ENCODE measurements around the gene OAT.
"Not testable (repeated sequence)": the region's sequence is repeated elsewhere in the genome, so short reads cannot be mapped to it uniquely, and the experiment has no call there.

OAT gene

GRCh38 chr10:124378881-124379471 lies 39.7 kb downstream of the OAT start:
- no peak for DNase-seq (ENCODE audit: low read depth in 2 of 2)

GRCh38 chr10:124378271-124378670 lies 40.5 kb downstream of the OAT start:
- DNase-seq (ENCODE audit: low read depth in 2 of 2) = no peak

- no peak for DNase-seq (ENCODE audit: low read depth in 2 of 2)
These were observed 41.6 kb downstream of the OAT start for GRCh38 chr10:124377101-124377500.

GRCh38 chr10:124376411-124376810 lies 42.3 kb downstream of the OAT start:
- DNase-seq (ENCODE audit: low read depth in 2 of 2) = no peak

GRCh38 chr10:124375691-124376090 lies 43.0 kb downstream of the OAT start:
- DNase-seq (ENCODE audit: low read depth in 2 of 2) = no peak

- DNase-seq (ENCODE audit: low read depth in 2 of 2) = no peak
These were observed 43.4 kb downstream of the OAT start for GRCh38 chr10:124375353-124375614.

- DNase-seq (ENCODE audit: low read depth in 2 of 2) = no peak
These were observed 44.0 kb downstream of the OAT start for GRCh38 chr10:124374535-124375352.

- no peak for DNase-seq (ENCODE audit: low read depth in 2 of 2)
These were observed 45.8 kb downstream of the OAT start for GRCh38 chr10:124372899-124373298.

GRCh38 chr10:124370426-124370825 lies 48.3 kb downstream of the OAT start:
- DNase-seq (ENCODE audit: low read depth in 2 of 2) = no peak

- no peak for DNase-seq (ENCODE audit: low read depth in 2 of 2)
These were observed 48.7 kb downstream of the OAT start for GRCh38 chr10:124369986-124370385.

GRCh38 chr10:124369533-124369932 lies 49.2 kb downstream of the OAT start:
- DNase-seq (ENCODE audit: low read depth in 2 of 2) = not testable (repeated sequence)

- no peak for DNase-seq (ENCODE audit: low read depth in 2 of 2)
These were observed 49.7 kb downstream of the OAT start for GRCh38 chr10:124369066-124369465.

- DNase-seq (ENCODE audit: low read depth in 2 of 2) = no peak
These were observed 50.8 kb downstream of the OAT start for GRCh38 chr10:124367936-124368335.

- no peak for DNase-seq (ENCODE audit: low read depth in 2 of 2)
These were observed 51.3 kb downstream of the OAT start for GRCh38 chr10:124367414-124367813.

- no peak for DNase-seq (ENCODE audit: low read depth in 2 of 2)
These were observed 51.9 kb downstream of the OAT start for GRCh38 chr10:124366825-124367224.

- no peak for DNase-seq (ENCODE audit: low read depth in 2 of 2)
These were observed 52.4 kb downstream of the OAT start for GRCh38 chr10:124366343-124366742.

- no peak for DNase-seq (ENCODE audit: low read depth in 2 of 2)
These were observed 54.0 kb downstream of the OAT start for GRCh38 chr10:124364674-124365073.

GRCh38 chr10:124362568-124362967 lies 56.2 kb downstream of the OAT start:
- no peak for DNase-seq (ENCODE audit: low read depth in 2 of 2)

- DNase-seq (ENCODE audit: low read depth in 2 of 2) = no peak
These were observed 59.3 kb downstream of the OAT start for GRCh38 chr10:124359336-124359832.

- no peak for DNase-seq (ENCODE audit: low read depth in 2 of 2)
These were observed 61.2 kb downstream of the OAT start for GRCh38 chr10:124357561-124357885.

GRCh38 chr10:124356701-124357560 lies 61.8 kb downstream of the OAT start:
- no peak for DNase-seq (ENCODE audit: low read depth in 2 of 2)
